H9 (cell line): ENCODE data around the gene SSTR4. TPM values are rescaled to one million over a fixed set of nuclear protein-coding genes. Genes with fewer than 3 reads are reported as not detected.

Experiments
- DNase-seq: peaks from one replicate; pipeline ENCODE4 v3.0.0-alpha.2; 2017
- H2AFZ ChIP-seq: one replicate; pipeline ENCODE4 v1.6.1; 2013; ENCODE audit warnings: mild to moderate bottlenecking, low read length, control low read depth, moderate library complexity
- H2AK5ac ChIP-seq: 2 replicates; pipeline ENCODE4 v1.6.1; 2013; ENCODE audit warnings: low read length, control low read depth, mixed read lengths; ENCODE audit not compliant: insufficient read length
- H2BK120ac ChIP-seq: one replicate; pipeline ENCODE4 v1.6.1; 2013; ENCODE audit warnings: low read depth, mild to moderate bottlenecking, low read length, control low read depth, inconsistent platforms; ENCODE audit not compliant: poor library complexity, severe bottlenecking
- H2BK12ac ChIP-seq: 2 replicates; pipeline ENCODE4 v1.6.1; 2013; ENCODE audit warnings: low read length, control low read depth, mixed read lengths, low read depth; ENCODE audit not compliant: insufficient read length
- H2BK15ac ChIP-seq: 2 replicates; pipeline ENCODE4 v1.6.1; 2013; ENCODE audit warnings: low read depth, low read length, control low read depth
- H2BK20ac ChIP-seq: one replicate; pipeline ENCODE4 v1.6.1; 2013; ENCODE audit warnings: low read depth, mild to moderate bottlenecking, low read length, control low read depth, inconsistent platforms; ENCODE audit not compliant: poor library complexity, severe bottlenecking
- H2BK5ac ChIP-seq: 2 replicates; pipeline ENCODE4 v1.6.1; 2013; ENCODE audit warnings: low read length, control low read depth, mixed read lengths; ENCODE audit not compliant: insufficient read length
- H3K14ac ChIP-seq: 2 replicates; pipeline ENCODE4 v1.6.1; 2013; ENCODE audit warnings: low read length, control low read depth; ENCODE audit not compliant: insufficient read depth
- H3K18ac ChIP-seq: 2 replicates; pipeline ENCODE4 v1.6.1; 2013; ENCODE audit warnings: low read depth, mild to moderate bottlenecking, mixed read lengths, low read length, control low read depth; ENCODE audit not compliant: insufficient read length
- H3K23ac ChIP-seq: 2 replicates; pipeline ENCODE4 v1.6.1; 2013; ENCODE audit warnings: low read length, control low read depth, mixed read lengths, low read depth; ENCODE audit not compliant: insufficient read length
- H3K23me2 ChIP-seq: 2 replicates; pipeline ENCODE4 v1.6.1; 2013; ENCODE audit warnings: low read depth, mild to moderate bottlenecking, mixed read lengths, low read length, control low read depth; ENCODE audit not compliant: insufficient read length, poor library complexity, severe bottlenecking
- H3K27ac ChIP-seq: 2 replicates; pipeline ENCODE4 v1.5.1; 2013; ENCODE audit warnings: low read length, control low read depth, mixed read lengths, low read depth; ENCODE audit not compliant: insufficient read length
- H3K27me3 ChIP-seq: 2 replicates; pipeline ENCODE4 v1.6.1; 2013; ENCODE audit warnings: low read length, control low read depth, inconsistent platforms; ENCODE audit not compliant: insufficient read depth
- H3K4ac ChIP-seq: 2 replicates; pipeline ENCODE4 v1.6.1; 2013; ENCODE audit warnings: low read depth, mild to moderate bottlenecking, control low read depth, inconsistent platforms, low read length, moderate library complexity
- H3K4me1 ChIP-seq: 2 replicates; pipeline ENCODE4 v1.6.1; 2013; ENCODE audit warnings: low read length, control low read depth, inconsistent platforms; ENCODE audit not compliant: insufficient read depth
- H3K4me2 ChIP-seq: 2 replicates; pipeline ENCODE4 v1.6.1; 2013; ENCODE audit warnings: low read length, control low read depth, mixed read lengths; ENCODE audit not compliant: insufficient read length, insufficient read depth
- H3K56ac ChIP-seq: 2 replicates; pipeline ENCODE4 v1.6.1; 2013; ENCODE audit warnings: low read depth, mild to moderate bottlenecking, mixed read lengths, low read length, control low read depth; ENCODE audit not compliant: insufficient read length
- H3K79me1 ChIP-seq: 2 replicates; pipeline ENCODE4 v1.6.1; 2013; ENCODE audit warnings: low read depth, mild to moderate bottlenecking, moderate library complexity, low read length, control low read depth, inconsistent platforms; ENCODE audit not compliant: insufficient read depth, poor library complexity, severe bottlenecking
- H3K79me2 ChIP-seq: 2 replicates; pipeline ENCODE4 v1.6.1; 2013; ENCODE audit warnings: low read length, control low read depth, inconsistent platforms; ENCODE audit not compliant: insufficient read depth
- H3K9ac ChIP-seq: 2 replicates; pipeline ENCODE4 v1.6.1; 2013; ENCODE audit warnings: low read length, control low read depth, mixed read lengths; ENCODE audit not compliant: insufficient read length; ENCODE audit errors: extremely low read depth
- H3K9me3 ChIP-seq: one replicate; pipeline ENCODE4 v1.6.1; 2013; ENCODE audit warnings: low read depth, low read length, inconsistent platforms; ENCODE audit not compliant: control insufficient read depth
- H3T11ph ChIP-seq: one replicate; pipeline ENCODE4 v1.6.1; 2013; ENCODE audit warnings: mild to moderate bottlenecking, low read length, control low read depth, inconsistent platforms
- H4K20me1 ChIP-seq: one replicate; pipeline ENCODE4 v1.6.1; 2013; ENCODE audit not compliant: control insufficient read depth, insufficient read length, insufficient read depth
- H4K5ac ChIP-seq: 2 replicates; pipeline ENCODE4 v1.6.1; 2013; ENCODE audit warnings: low read depth, mild to moderate bottlenecking, mixed read lengths, low read length, control low read depth; ENCODE audit not compliant: insufficient read length
- H4K8ac ChIP-seq: replicated peaks from 2 replicates; pipeline ENCODE4 v1.6.1; 2013; ENCODE audit warnings: low read length, control low read depth, mixed read lengths, low read depth; ENCODE audit not compliant: insufficient read length
- H4K91ac ChIP-seq: 2 replicates; pipeline ENCODE4 v1.6.1; 2013; ENCODE audit warnings: low read depth, mild to moderate bottlenecking, moderate library complexity, mixed read lengths, low read length, control low read depth; ENCODE audit not compliant: insufficient read length
- H3K27ac Mint-ChIP-seq, 3 experiments: 2 replicates in 2 of 3; 3 replicates in 1 of 3; pipeline ENCODE4 v1.8.0; 2020 to 2021; ENCODE audit warnings: mixed read lengths in 3 of 3, mild to moderate bottlenecking in 1 of 3, moderate library complexity in 1 of 3
- H3K27me3 Mint-ChIP-seq: 2 replicates; pipeline ENCODE4 v1.8.0; 2021; ENCODE audit warnings: low read depth, mild to moderate bottlenecking, moderate library complexity, mixed read lengths
- H3K36me3 Mint-ChIP-seq, 3 experiments: 2 replicates in 2 of 3; 3 replicates in 1 of 3; pipeline ENCODE4 v1.8.0; 2020 to 2021; ENCODE audit warnings: low read depth in 3 of 3, mixed read lengths in 3 of 3; ENCODE audit not compliant: insufficient read depth in 1 of 3
- H3K4me1 Mint-ChIP-seq, 2 experiments: 2 replicates each; pipeline ENCODE4 v1.8.0; 2020; ENCODE audit warnings: mixed read lengths in 2 of 2
- H3K4me3 Mint-ChIP-seq, 2 experiments: 2 replicates in 1 of 2; 3 replicates in 1 of 2; pipeline ENCODE4 v1.8.0; 2020 to 2021; ENCODE audit warnings: mild to moderate bottlenecking in 2 of 2, mixed read lengths in 2 of 2, moderate library complexity in 1 of 2
- H3K9me3 Mint-ChIP-seq, 2 experiments: 2 replicates in 1 of 2; 3 replicates in 1 of 2; pipeline ENCODE4 v1.8.0; 2020; ENCODE audit warnings: mild to moderate bottlenecking in 2 of 2, mixed read lengths in 2 of 2, moderate library complexity in 1 of 2
- CTCF ChIP-seq: fragments of 200-600 bp; sonication (generic); conservative IDR thresholded peaks from 3 replicates; pipeline ENCODE4 v1.8.0; 2021; ENCODE audit warnings: antibody characterized with exemption, mild to moderate bottlenecking
- WGBS: extraction: QIAGEN DNeasy Blood & Tissue Kit; methylation state at CpG from one replicate; pipeline ENCODE4 v1.1.7; 2013; ENCODE audit warnings: missing lambda C conversion rate, low lambda C conversion rate, mixed read lengths; ENCODE audit not compliant: insufficient read length; ENCODE audit errors: extremely low coverage; 5-methylcytosine and 5-hydroxymethylcytosine counted together
- total RNA-seq: library from RNA; stranded (reverse); gene quantifications from 2 replicates; pipeline ENCODE4 v1.2.1, GENCODE V29; 2021

Gene SSTR4
- total RNA-seq, 1 experiment from 2014 or later, result not detected

GRCh38 chr20:23069108-23069507 lies 34.0 kb downstream of the SSTR4 start:
- Histone ChIP-seq H3K9ac (no peak overlapping the region), H4K5ac (no peak overlapping the region), H3K14ac (no peak overlapping the region), H2BK12ac (no peak overlapping the region), H3K79me2 (no peaks in the 10 kb centered on the region), H3K18ac (no peak overlapping the region), H2BK20ac (no peak overlapping the region), H2BK15ac (no peak overlapping the region), H3K23me2 (no peaks in the 10 kb centered on the region), H2AFZ (no peak overlapping the region), H3K4me1 (no peaks in the 10 kb centered on the region), H3K4me2 (no peak overlapping the region), H3K79me1 (no peaks in the 10 kb centered on the region), H4K20me1 (no peaks in the 10 kb centered on the region), H3K56ac (no peak overlapping the region), H3K27ac (no peak overlapping the region), H3K9me3 (no peaks in the 10 kb centered on the region), H2BK5ac (no peak overlapping the region), H3K27me3 (no peaks in the 10 kb centered on the region), H3K4ac (no peak overlapping the region), H2BK120ac (no peak overlapping the region), H4K91ac (no peak overlapping the region), H2AK5ac (no peak overlapping the region), H4K8ac (no peak overlapping the region), H3T11ph (no peak overlapping the region), H3K23ac (no peak overlapping the region)
- no peak for TF ChIP-seq CTCF
- peaks cover 0 to 3% of the 10 kb centered on the region in 2 experiments; a peak in 2 of 4 replicates for H3K4me1 Mint-ChIP-seq
- H3K36me3 Mint-ChIP-seq, result no peaks in the 10 kb centered on the region
- no CpG with 5 or more reads among the region's 2 CpGs for WGBS
- no peaks in the 10 kb centered on the region for H3K27me3 Mint-ChIP-seq
- no peaks in the 10 kb centered on the region for H3K9me3 Mint-ChIP-seq
- no peak overlapping the region for H3K27ac Mint-ChIP-seq
- no peak overlapping the region for H3K4me3 Mint-ChIP-seq
- no peak for DNase-seq
